ENCODE measurements around the gene TRIM14.

Gene TRIM14, protein sequence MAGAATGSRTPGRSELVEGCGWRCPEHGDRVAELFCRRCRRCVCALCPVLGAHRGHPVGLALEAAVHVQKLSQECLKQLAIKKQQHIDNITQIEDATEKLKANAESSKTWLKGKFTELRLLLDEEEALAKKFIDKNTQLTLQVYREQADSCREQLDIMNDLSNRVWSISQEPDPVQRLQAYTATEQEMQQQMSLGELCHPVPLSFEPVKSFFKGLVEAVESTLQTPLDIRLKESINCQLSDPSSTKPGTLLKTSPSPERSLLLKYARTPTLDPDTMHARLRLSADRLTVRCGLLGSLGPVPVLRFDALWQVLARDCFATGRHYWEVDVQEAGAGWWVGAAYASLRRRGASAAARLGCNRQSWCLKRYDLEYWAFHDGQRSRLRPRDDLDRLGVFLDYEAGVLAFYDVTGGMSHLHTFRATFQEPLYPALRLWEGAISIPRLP

DNA sequence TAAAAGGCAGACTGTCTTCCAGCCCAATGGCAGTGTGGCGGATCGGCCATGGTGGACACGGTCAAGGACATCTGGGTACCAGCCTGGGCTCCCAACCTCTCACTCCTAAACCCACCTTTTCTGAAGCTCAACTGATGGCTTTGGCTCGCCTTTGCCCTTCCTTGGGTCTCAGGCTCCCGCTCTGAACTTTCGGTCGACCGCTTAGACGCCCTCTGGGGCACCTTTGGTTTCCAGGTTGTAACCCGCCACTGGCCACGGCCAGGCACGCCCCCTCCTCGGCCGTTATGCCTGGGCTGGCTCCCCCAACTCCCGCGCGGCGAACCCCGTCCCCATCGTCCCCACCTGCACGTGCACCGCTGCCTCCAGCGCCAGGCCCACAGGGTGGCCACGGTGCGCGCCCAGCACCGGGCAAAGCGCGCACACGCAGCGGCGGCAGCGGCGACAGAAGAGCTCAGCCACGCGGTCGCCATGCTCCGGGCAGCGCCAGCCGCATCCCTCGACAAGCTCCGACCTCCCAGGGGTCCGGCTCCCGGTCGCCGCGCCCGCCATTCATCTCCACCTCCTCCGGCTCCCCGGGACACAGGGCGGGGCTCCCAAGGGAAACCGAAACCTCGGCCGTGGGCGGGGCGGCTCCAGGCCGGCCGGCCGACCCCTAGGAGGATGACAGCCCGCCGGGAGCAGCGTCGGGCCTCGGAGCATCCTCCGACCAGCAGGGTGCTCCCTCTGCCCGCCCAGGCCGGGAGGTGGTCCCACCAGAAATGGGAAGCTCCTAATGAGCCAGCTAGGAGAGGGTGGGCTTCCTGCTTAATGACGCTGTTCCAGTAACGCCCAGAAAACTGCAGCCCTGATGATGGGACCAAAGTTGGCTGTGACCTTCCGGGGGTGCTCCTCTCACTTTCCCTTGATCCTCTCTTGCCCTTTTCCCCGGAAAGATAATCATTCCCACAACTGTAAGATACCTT lies at the start of gene TRIM14:
Gene TRIM14, minus strand, starts transcription at position 583 of the 962 bp plus-strand sequence. Its CDS starts 34 bp downstream, at position 549.
- peak; percentile 48 for DNase-seq (ENCODE audit: low spot score)

DNA sequence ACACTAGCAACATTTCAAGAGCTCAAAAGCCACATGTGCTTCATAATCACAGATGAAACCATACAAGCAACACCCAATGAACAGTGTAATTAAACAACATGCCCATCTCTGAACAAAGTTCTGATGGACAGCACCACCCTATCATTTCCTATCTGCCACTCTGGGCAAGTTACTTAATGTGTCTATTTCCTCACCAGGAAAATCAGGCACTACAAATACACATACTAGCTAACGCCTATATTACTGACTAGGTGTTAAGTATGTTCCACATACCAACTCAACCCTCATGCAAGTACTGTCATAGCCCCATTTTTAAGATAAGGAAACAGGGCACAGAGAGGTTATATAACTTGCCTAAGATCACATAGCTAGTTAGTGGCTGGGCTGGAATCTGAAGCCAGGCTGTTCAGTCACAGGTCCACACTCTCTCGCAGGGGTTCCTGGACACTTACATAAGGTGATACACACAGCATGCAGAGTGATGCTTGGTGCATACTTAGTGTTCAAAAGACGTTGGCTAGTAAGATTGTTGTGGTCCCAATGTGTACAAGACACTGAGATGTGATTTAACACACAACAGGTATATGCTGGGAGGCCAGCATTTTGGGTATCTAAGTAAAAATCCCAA lies 49.2 kb upstream of the TRIM14 start:
- DNase-seq (ENCODE audit: low spot score): no peak

DNA sequence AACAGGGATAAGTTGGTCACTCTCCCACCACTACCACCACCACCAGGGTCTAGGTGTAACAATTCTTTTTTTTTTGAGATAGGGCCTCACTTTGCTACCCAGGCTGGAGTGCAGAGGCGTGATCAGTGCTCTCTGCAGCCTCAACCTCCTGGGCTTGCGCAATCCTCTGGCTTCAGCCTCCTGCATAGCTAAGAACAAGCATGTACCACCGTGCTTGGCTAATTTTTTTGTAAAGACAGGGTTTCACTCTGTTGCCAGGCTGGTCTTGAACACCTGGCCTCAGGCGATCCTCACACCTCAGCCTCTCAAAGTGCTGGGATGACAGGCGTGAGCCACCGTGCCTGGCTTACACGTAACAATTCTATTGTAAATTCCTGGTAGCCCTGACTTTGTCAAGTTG lies 45.9 kb upstream of the TRIM14 start:
- DNase-seq (ENCODE audit: low spot score): no peak

DNA sequence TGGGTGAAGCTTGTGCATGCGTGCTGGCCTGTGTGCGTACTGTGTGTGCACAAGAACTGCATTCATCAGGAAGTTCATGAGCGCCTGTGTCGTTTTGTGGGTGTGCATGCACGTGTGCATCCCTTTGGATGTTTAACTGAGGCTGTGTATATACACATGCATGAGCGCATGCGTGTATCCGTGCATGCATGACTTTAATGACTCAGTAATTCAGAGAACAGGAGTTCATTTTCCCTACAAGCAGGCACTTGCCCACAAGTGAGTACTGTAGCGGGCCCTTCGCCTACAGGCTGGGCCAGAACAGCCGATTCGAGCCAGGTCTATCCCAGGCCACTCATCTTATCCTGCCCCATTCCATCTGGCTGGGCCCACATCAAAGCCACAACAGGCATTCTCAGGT lies 43.6 kb upstream of the TRIM14 start:
- DNase-seq (ENCODE audit: low spot score): no peak

DNA sequence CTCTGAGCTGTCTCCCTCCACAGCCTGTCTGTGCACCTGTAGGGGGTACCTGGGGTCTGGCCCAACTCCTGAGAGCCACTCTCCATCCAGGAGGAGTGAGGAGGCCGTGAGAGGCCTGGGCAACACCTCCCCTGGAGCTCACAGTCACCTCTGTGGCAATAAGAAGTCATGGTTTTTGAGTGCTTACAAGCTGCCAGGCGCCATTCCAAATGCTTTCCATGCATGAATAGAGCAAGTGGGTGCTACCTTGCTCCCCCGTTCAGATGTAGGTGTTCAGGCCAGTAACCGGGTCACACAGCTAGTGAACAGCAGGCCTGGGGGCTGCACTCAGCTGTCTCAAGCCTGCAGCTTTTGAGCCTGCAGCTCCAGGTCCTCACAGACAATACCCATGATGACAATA lies 42.8 kb upstream of the TRIM14 start:
- no peak for DNase-seq (ENCODE audit: low spot score)

DNA sequence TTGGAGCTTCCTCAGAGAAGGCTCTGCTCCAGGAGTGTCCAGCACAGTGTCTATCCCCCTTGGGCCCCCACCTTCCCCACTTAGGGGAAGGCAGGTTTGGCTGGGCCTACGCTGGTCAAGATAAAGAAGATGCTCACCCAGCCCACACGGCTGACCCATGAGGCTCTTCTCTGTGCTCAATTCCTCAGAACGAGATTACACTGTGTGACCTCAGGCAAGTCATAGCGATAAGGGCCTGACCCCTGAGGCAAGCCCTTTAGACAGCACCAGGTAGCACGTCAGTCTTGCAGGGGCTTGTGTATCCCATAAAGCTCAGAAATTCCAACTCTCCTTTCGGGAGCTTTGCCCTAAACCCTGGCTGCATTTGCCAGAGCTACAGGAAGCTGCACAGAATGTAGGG lies 40.8 kb upstream of the TRIM14 start:
- no peak for DNase-seq (ENCODE audit: low spot score)

DNA sequence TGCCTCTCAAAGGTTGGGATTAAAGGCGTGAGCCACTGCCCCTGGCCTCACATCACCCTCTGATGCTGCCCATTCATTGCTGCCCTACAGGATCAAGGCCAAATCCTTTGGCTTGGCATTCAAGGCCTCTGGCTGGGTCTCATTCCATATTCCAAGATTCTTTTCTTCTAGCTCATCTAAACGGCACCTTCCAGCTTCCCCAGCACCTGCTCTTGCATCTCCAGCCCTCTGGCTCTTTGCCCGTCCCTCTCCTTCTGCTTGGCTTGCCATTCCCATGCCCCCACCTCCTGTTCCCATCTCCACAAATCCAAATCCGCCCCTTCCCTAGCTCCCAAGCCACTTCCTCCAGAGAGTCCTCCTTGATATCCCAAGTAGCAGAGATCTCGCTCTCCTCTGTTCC lies 40.3 kb upstream of the TRIM14 start:
- DNase-seq (ENCODE audit: low spot score): no peak

DNA sequence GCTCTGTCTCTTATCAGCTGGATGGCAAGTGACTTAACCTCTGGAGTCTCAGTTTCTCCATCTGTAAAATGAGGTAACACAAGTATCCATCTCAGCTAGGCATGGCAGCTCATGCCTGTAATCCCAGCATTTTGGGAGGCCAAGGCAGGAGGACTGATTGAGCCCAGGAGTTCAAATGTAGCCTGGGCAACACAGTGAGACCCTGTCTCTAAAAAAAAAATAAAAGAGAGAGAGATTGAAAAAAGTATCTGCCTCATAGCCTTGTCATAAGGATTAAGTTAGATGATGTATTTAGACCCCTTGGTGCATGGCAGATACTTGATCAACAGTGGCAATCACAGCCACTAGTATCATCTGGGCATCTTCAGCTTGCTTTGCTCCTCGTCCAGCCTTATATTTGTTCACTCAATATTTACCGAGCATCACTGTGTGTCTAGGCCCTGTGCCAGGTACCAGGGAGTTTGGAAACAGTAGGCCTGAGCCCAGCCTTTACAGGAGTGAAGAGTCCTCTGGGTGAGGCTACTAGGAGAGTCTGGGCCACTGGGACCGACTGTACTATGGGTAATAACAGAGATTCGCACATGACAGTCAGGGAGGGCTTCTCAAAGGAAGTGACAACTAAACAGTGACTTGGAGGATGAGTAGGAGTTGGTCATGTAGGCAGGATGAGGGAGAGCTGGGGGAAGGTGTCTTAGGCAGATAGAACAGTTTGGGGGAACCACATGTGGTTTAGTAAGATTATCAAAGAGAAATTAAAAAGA lies 39.2 kb upstream of the TRIM14 start:
- no peak for DNase-seq (ENCODE audit: low spot score)

DNA sequence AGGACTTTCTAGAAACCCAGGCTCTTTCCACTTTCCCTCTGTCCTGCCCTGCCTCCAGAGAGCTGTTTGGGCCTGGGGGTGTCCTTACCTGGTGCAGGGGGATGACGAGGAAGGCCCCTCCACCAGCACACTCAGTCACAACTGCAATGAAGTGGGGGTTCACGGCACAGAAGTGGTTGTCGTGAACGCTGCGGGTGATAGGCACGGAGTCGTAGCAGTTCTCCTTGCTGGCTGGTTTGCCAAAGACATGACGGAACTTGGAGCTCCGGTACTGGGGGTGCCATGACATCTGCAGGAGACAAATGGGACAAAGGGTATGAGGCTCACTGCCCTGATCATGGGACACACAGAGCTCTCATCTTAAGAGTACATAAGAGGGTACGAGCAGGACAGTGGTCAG lies 38.4 kb upstream of the TRIM14 start:
- no peak for DNase-seq (ENCODE audit: low spot score)

DNA sequence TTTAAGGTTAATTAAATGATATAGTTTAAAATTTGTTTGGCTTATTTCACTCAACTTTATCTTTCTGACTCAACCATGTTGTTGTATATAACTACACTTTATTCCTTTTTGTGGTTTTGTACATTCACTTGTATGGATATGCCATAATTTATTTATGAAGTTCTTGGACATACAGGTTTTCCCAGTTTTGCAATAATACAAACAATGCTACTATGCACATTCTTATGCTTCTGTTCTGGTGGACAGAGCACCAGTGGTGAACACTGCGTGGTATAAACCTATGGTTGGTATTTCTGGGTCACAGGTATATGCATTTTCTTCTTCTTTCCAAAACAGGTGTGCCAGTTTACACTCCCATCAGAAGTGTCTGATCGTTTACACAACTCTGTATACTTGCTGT lies 35.7 kb upstream of the TRIM14 start:
- no peak for DNase-seq (ENCODE audit: low spot score)

DNA sequence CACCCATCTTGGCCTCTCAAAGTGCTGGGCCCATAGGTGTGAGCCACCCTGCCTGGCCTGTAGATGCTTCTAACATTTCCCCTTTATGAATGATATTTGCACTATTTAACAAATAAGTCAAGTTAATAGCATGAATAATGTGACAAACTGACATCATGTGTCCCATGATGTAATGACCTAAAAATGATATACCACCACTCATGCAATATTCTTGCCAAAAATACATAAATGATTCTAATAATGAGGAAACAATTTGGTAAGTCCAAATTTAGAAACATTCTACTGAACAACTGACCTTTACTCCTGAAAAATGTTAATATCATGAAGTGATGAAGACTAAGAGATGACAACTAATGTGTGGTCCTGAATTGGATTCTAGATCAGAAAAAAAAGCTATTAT lies 33.5 kb upstream of the TRIM14 start:
- no peak for DNase-seq (ENCODE audit: low spot score)

DNA sequence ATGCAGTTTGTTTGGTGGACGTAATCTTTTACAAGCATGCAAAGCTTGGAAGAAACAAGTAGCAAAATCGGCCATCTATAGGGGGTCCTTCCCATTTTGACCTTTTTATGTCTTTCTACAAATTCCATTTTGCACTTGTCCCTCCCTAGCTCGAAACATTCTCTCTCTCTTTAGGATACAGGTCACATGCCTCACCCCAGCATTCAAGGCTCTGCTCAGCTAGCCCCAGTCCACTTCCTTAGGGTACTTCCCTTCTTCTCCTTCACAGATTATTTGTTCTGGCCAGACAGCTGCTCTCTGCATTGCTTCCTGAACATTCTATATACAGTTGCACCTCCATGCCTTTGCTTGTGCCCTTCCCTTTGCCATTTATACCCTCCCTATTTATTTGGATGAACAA lies 31.7 kb upstream of the TRIM14 start:
- no peak for DNase-seq (ENCODE audit: low spot score)

DNA sequence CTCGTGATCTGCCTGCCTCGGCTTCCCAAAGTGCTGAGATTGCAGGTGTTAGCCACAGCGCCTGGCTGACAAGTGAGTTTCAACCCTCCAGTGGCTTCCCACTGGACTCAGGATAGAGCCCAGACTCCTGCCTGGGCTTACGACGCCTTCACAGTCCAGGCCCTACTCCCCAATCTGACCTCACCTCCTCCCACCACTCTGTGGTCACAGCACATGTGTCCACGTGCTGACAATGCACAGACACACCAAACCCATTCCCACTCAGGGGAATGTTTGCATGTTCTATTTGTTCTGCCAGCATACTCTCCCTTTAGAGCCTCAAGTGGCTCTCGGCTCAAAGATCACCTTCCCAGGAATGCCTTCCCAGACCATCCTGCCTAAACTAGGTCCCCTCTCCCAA lies 31.1 kb upstream of the TRIM14 start:
- no peak for DNase-seq (ENCODE audit: low spot score)

DNA sequence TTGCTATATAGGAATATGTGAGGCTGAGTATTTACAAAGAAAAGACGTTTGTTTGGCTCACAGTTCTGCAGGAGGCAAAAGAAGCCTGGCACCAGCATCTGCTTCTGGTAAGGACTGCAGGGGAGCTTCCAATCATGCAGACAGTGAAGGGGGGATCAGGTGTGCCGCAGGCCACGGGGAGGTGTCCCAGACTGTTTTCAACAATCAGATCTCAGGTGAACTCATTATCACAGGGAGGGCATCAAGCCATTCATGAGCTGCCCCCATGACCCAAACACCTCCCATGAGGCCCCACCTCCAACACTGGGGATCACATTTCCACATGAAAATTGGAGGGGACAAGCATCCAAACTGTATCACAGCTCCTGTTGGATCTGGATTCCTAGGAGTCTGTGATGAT lies 30.4 kb upstream of the TRIM14 start:
- no peak for DNase-seq (ENCODE audit: low spot score)

DNA sequence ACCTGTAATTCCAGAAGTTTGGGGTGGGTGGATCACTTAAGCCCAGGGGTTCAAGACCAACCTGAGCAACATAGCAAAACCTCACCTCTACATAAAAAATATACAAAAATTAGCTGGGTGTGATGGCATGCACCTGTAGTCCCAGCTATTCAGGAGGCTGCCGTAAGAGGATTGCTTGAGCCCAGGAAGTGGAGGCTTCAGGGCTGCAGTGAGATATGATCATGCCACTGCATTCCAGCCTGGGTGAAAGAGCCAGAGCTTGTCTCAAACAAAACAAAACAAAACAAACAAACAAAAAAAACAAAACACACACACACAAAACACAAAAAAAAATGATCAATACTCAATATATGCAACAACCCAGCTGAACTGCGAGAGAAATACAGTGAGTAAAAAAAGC lies 29.5 kb upstream of the TRIM14 start:
- DNase-seq (ENCODE audit: low spot score): no peak

DNA sequence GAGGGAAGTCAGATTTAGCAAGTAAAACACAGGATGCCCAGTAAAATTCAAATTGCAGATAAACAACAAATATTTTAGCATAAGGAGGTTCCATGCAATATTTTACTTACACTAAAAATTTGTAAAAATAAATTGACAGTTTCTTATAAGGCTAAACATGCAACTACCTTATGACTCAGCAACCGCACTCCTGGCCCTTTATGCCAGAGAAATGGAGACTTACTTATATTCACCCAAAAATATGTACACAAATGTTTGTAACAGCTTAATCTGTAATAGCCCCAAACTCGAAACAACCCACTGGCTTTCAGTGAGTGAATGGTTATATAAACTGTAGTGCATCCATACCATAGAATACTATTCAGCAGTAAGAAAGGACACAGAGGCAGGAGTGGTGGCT lies 28.6 kb upstream of the TRIM14 start:
- no peak for DNase-seq (ENCODE audit: low spot score)

DNA sequence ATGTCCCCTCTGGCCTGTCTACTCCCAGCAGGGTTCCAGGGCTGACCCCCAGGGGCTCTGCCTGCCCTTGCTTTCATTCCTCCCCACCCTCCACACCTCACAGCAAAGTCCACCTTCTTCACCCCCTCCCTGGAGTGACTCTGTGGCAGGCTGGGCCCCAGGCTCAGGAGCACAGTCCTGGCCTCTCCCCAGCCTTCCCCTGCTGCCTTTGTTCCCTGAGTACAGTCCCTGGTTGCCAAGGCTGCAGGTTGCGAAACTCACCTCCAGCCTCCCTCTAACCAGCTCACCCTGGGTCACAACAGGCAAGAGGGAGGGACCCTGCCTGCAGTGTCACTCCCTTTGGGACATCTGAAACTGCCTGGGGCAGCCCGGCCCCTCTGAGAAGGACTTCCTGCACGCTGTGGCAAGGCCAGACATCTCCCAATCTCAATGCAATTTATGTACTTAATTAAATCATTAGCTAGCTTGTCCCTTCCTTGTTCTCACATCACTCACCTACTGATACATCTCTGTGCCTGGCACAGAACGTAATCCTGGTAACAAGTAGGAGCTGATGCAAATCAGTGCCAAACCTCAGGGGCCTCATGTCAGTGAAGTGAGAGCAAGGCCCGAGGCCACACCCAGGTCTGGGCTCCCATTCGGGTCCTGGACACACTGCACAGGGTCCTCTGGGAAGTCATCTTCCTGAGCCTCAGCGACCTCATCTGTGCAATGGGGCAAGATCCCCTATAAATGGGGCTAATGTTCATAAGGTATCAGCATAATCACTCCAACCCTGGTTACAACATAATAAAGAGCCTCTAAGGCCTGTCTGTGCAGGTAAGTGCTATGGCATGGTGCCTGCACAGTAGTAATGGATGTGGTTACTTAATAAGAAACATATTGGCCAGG lies 27.3 kb upstream of the TRIM14 start:
- DNase-seq (ENCODE audit: low spot score): no peak

DNA sequence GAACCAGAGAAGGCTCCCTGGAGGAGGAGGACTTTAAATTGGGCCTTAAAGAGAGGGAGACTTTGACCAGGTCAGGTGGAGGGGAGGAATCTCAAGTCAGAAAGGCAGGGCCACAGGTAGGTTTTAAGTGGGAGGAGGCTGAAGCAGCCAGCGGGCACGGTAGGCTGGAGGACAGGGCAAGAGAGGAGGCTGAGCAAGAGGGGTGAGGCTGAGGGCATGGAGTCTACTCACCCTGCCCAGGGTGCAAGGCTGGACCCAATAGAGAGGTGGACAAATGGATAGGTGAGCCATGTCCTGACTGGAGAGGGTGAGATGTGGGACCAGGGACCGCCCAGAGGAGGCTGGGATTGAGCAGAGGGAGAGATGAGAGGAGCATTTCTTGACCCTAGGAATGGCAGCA lies 25.6 kb upstream of the TRIM14 start:
- no peak for DNase-seq (ENCODE audit: low spot score)

DNA sequence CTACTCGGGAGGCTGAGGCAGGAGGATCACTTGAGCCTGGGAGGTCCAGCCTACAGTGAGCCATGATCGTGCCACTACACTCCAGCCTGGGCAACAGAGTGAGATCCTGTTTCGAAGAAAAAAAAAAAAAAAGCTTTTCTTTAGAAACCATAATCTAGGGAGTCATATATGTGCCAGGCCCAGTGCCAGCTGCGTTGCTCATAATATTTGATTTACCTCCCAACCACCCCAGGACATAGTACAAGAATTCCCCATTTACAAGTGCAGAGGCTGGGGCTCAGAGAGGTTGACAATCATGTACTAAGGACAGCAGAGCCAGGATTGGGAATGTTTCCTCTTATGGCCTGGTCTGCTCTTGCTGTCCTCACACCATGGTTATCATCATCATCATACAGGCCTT lies 25.1 kb upstream of the TRIM14 start:
- DNase-seq (ENCODE audit: low spot score): no peak

DNA sequence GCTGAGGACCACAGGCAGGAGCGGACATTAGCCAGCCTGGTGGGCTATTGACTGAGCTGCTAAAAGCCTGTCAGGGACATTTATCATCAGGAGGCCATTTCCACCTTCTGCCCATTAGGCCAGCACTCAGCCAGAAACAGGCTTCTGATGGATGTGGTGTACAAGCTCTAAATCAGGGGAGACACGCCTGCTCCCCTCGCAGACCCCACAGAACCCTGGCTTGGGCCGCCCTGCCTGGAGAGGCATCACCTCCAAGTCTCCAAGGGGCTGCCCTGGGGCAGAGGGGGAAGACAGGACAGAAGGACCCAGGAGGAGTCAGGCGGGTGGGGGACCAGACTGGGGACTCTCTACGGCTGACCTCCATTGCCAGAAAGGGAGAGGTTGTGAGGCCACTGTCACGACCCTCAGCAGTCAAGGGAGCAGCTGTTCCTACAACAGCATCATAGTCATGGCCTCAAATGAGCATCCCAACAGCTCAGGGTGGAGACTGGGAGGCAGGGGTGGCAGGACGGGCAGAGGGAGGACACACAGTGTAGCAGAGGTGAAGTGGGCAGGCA lies 24.0 kb upstream of the TRIM14 start:
- DNase-seq (ENCODE audit: low spot score): no peak
